ENCODE measurements around the gene USP4. TPM values are rescaled to one million over a fixed set of nuclear protein-coding genes. Genes with fewer than 3 reads are reported as not detected.

USP4 gene
- total and polyA plus RNA-seq, 2 of the 13 experiments (the other 11 are each of a cell fraction or from before 2014, with no cell fraction given): 9.2 to 20.8 TPM

- TF ChIP-seq RXRB (CRISPR knock-in tag; IDR thresholded peaks at IDR 0.05; ENCODE audit: borderline replicate concordance): peak; percentile 62
- TF ChIP-seq CENPT (CRISPR knock-in tag; IDR thresholded peaks at IDR 0.05; ENCODE audit: low read depth): peak; percentile 91
- TF ChIP-seq STAG1 (CRISPR knock-in tag; IDR thresholded peaks at IDR 0.05): peak; percentile 84
- peak; percentile 51; the same call in 1 of the 2 replicates for TF ChIP-seq MED13 (CRISPR knock-in tag; IDR thresholded peaks at IDR 0.05)
- TF ChIP-seq ZBTB4 (CRISPR knock-in tag; IDR thresholded peaks at IDR 0.05; ENCODE audit: borderline replicate concordance): peak; percentile 76; the same call in 1 of the 2 replicates
- no peak for TF ChIP-seq PBX2 (CRISPR knock-in tag; IDR thresholded peaks at IDR 0.05)
- TF ChIP-seq GPBP1L1 (CRISPR knock-in tag; IDR thresholded peaks at IDR 0.05): no peak
- TF ChIP-seq ZBTB43 (CRISPR knock-in tag; conservative IDR thresholded peaks at IDR 0.05): peak; percentile 92
- no peak for TF ChIP-seq GPN1 (CRISPR knock-in tag; IDR thresholded peaks at IDR 0.05; ENCODE audit: borderline replicate concordance)
- peak; percentile 95 for TF ChIP-seq ZNF234 (CRISPR knock-in tag; conservative IDR thresholded peaks at IDR 0.05)
- TF ChIP-seq ZNF607 (CRISPR knock-in tag; IDR thresholded peaks at IDR 0.05; ENCODE audit: borderline replicate concordance): peak; percentile 98
- TF ChIP-seq ZFY (CRISPR knock-in tag; IDR thresholded peaks at IDR 0.05): peak; percentile 96
- peak; percentile 99 for TF ChIP-seq ZSCAN25 (CRISPR knock-in tag; IDR thresholded peaks at IDR 0.05)
- peak; percentile 64; the same call in 1 of the 2 replicates for TF ChIP-seq ZBTB26 (CRISPR knock-in tag; IDR thresholded peaks at IDR 0.05; ENCODE audit: borderline replicate concordance)
- TF ChIP-seq ZFP1 (CRISPR knock-in tag; IDR thresholded peaks at IDR 0.05): peak; percentile 68
- TF ChIP-seq ZNF460 (CRISPR knock-in tag; IDR thresholded peaks at IDR 0.05; ENCODE audit: borderline replicate concordance): peak; percentile 45; the same call in 1 of the 2 replicates
- no peak; the same call in 1 of the 2 replicates for TF ChIP-seq ZNF768 (CRISPR knock-in tag; IDR thresholded peaks at IDR 0.05)
- TF ChIP-seq ZNF382 (CRISPR knock-in tag; IDR thresholded peaks at IDR 0.05; ENCODE audit: borderline replicate concordance): peak; percentile 40; the same call in 1 of the 2 replicates
- TF ChIP-seq NR0B2 (CRISPR knock-in tag; IDR thresholded peaks at IDR 0.05): peak; percentile 99
- no peak for TF ChIP-seq RBM39 (IDR thresholded peaks at IDR 0.05; ENCODE audit: low read depth, low read length, poor library complexity, severe bottlenecking)
These were observed at the start of gene USP4 (continued) for GRCh38 chr3:49339941-49340800.

Data from HepG2 (cell line).